Measurements from ENCODE around the gene MFSD8.

DNA sequence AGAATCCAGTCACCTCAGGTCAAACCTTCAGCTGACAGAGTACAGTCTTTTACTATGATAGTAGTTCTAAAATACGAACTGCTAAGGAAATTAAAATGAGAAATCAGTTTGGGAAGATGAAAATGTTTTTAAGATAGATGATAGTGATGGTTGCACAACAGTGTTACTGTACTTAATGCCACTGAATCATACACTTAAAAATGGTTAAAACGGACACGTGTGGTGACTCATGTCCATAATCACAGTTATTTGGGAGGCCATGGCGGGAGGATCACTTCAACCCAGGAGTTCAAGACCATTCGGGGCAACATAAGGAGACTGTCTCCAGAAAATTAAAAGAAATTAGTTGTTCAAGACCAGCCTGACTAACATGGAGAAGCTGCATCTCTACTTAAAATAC is 41.6 kb upstream of the MFSD8 start:
- TF ChIP-seq, protein P1, sequence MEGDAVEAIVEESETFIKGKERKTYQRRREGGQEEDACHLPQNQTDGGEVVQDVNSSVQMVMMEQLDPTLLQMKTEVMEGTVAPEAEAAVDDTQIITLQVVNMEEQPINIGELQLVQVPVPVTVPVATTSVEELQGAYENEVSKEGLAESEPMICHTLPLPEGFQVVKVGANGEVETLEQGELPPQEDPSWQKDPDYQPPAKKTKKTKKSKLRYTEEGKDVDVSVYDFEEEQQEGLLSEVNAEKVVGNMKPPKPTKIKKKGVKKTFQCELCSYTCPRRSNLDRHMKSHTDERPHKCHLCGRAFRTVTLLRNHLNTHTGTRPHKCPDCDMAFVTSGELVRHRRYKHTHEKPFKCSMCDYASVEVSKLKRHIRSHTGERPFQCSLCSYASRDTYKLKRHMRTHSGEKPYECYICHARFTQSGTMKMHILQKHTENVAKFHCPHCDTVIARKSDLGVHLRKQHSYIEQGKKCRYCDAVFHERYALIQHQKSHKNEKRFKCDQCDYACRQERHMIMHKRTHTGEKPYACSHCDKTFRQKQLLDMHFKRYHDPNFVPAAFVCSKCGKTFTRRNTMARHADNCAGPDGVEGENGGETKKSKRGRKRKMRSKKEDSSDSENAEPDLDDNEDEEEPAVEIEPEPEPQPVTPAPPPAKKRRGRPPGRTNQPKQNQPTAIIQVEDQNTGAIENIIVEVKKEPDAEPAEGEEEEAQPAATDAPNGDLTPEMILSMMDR (conservative IDR thresholded peaks at IDR 0.05; ENCODE audit: low read depth, low read length): no peak
- no peak for TF ChIP-seq POLR2A (IDR thresholded peaks at IDR 0.05; ENCODE audit: low read depth, low read length)
- peak; percentile 86 for TF ChIP-seq CEBPB (IDR thresholded peaks at IDR 0.05; ENCODE audit: low read depth, low read length)
- TF ChIP-seq, protein P2, sequence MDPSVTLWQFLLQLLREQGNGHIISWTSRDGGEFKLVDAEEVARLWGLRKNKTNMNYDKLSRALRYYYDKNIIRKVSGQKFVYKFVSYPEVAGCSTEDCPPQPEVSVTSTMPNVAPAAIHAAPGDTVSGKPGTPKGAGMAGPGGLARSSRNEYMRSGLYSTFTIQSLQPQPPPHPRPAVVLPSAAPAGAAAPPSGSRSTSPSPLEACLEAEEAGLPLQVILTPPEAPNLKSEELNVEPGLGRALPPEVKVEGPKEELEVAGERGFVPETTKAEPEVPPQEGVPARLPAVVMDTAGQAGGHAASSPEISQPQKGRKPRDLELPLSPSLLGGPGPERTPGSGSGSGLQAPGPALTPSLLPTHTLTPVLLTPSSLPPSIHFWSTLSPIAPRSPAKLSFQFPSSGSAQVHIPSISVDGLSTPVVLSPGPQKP (IDR thresholded peaks at IDR 0.05; ENCODE audit: borderline replicate concordance, low read depth, low read length): no peak
- TF ChIP-seq RFX5 (IDR thresholded peaks at IDR 0.05; ENCODE audit: low read depth, low read length): no peak
- no peak for TF ChIP-seq RAD21 (IDR thresholded peaks at IDR 0.05; ENCODE audit: low read length)

All from IMR-90 (cell line).